Esophagus muscularis mucosa (tissue), 4 donors: ENCODE data around the gene IRS1. TPM values are rescaled to one million over a fixed set of nuclear protein-coding genes. Genes with fewer than 3 reads are reported as not detected.

Experiments
- DNase-seq: peaks from one replicate; pipeline ENCODE4 v3.0.0-alpha.2; 2017; ENCODE audit errors: extremely low spot score
- H3K27ac ChIP-seq, 4 donors: fragments of 200-600 bp; sonication (generic); replicated peaks in 1 of 4; 1 replicate in 3 of 4; 2 replicates in 1 of 4; pipeline ENCODE4 v1.5.1; 2016 to 2019; ENCODE audit warnings: mild to moderate bottlenecking in 1 of 4
- H3K27me3 ChIP-seq, 4 donors: fragments of 200-600 bp; sonication (generic); one replicate each; pipeline versions ENCODE4 v1.5.1 to v1.6.0; 2016 to 2019
- H3K36me3 ChIP-seq, 4 donors: fragments of 200-600 bp; sonication (generic); one replicate each; pipeline ENCODE4 v1.5.1; 2016 to 2019
- H3K4me1 ChIP-seq, 4 donors: fragments of 200-600 bp; sonication (generic); one replicate each; pipeline ENCODE4 v1.5.1; 2016 to 2019
- H3K4me3 ChIP-seq, 4 donors: fragments of 200-600 bp; sonication (generic); 1 replicate in 2 of 4; 2 replicates in 2 of 4; pipeline ENCODE4 v1.5.1; 2016 to 2019; ENCODE audit warnings: mild to moderate bottlenecking in 4 of 4, moderate library complexity in 1 of 4
- H3K9me3 ChIP-seq, 4 donors: fragments of 200-600 bp; sonication (generic); 1 replicate in 3 of 4; 2 replicates in 1 of 4; pipeline ENCODE4 v1.5.1; 2016 to 2019
- EP300 ChIP-seq: sonication (generic); formaldehyde crosslinking; IDR thresholded peaks from one replicate; pipeline ENCODE4 v1.6.1; 2017; ENCODE audit warnings: antibody characterized with exemption
- POLR2A ChIP-seq: fragments of 450-650 bp; IDR thresholded peaks from one replicate; pipeline ENCODE4 v1.6.1; 2017; ENCODE audit warnings: antibody characterized with exemption, moderate library complexity, mild to moderate bottlenecking, low read depth
- POLR2AphosphoS5 ChIP-seq, 2 donors: sonication (generic); formaldehyde crosslinking; IDR thresholded peaks; one replicate each; pipeline ENCODE4 v1.6.1; 2017; ENCODE audit warnings: antibody characterized with exemption in 2 of 2
- WGBS: methylation state at CpG from one replicate; pipeline ENCODE4 v1.1.5; 2018; 5-methylcytosine and 5-hydroxymethylcytosine counted together
- intact Hi-C: fragments of 100-400 bp; cut with DNase I; formaldehyde crosslinking; loops from one replicate; pipeline ENCODE4 v1.15.1; 2023
- total RNA-seq, 4 donors: library from RNA; depleted of rRNA; stranded (reverse); fragments of >200 nt; gene quantifications; one replicate each; pipeline versions ENCODE4 v1.1.0 to v1.2.1, GENCODE V29; 2016
- TF ChIP-seq, protein P1 (sequence below), 3 experiments: fragments of 200-600 bp in 2 of 3; fragments of 450-650 bp in 1 of 3; sonication (generic) in 2 of 3; IDR thresholded peaks; one replicate each; pipeline ENCODE4 v1.5.1; 2017 to 2019; ENCODE audit warnings: antibody characterized with exemption in 3 of 3, mild to moderate bottlenecking in 2 of 3, moderate library complexity in 1 of 3

The IRS1 gene
- total RNA-seq, 4 donors from 2014 or later, result 27.8 to 47.6 (median 32.8) TPM

- intact Hi-C loops, result no loop called here
- no peak overlapping the region for H3K4me3 ChIP-seq
- no peak for DNase-seq
- peak overlapping the region; percentile 2 to 47 (median 27) for H3K27ac ChIP-seq
- no peaks in the 10 kb centered on the region for H3K9me3 ChIP-seq
- H3K36me3 ChIP-seq, result no peaks in the 10 kb centered on the region
- TF ChIP-seq EP300, result no peak
- TF ChIP-seq, protein P1, sequence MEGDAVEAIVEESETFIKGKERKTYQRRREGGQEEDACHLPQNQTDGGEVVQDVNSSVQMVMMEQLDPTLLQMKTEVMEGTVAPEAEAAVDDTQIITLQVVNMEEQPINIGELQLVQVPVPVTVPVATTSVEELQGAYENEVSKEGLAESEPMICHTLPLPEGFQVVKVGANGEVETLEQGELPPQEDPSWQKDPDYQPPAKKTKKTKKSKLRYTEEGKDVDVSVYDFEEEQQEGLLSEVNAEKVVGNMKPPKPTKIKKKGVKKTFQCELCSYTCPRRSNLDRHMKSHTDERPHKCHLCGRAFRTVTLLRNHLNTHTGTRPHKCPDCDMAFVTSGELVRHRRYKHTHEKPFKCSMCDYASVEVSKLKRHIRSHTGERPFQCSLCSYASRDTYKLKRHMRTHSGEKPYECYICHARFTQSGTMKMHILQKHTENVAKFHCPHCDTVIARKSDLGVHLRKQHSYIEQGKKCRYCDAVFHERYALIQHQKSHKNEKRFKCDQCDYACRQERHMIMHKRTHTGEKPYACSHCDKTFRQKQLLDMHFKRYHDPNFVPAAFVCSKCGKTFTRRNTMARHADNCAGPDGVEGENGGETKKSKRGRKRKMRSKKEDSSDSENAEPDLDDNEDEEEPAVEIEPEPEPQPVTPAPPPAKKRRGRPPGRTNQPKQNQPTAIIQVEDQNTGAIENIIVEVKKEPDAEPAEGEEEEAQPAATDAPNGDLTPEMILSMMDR (IDR thresholded peaks at IDR 0.05), result no peak
- no peak for TF ChIP-seq POLR2A
- 28% methylated on average over 3 of the region's 3 CpGs for WGBS
- H3K27me3 ChIP-seq, result no peaks in the 10 kb centered on the region
- H3K4me1 ChIP-seq, result peaks cover 49 to 68% (median 53%) of the 10 kb centered on the region in 4 donors
Observed at GRCh38 chr2:226763320-226763719, 36.3 kb downstream of the IRS1 start.

- Histone ChIP-seq H3K27ac (peak overlapping the region in 1 of 4 donors; percentile 9), H3K9me3 (no peaks in the 10 kb centered on the region), H3K27me3 (no peaks in the 10 kb centered on the region), H3K36me3 (no peaks in the 10 kb centered on the region), H3K4me1 (peaks cover 52 to 72% (median 60%) of the 10 kb centered on the region in 4 donors), H3K4me3 (no peak overlapping the region)
- TF ChIP-seq POLR2AphosphoS5 (IDR thresholded peaks at IDR 0.05), result no peak
- TF ChIP-seq, protein P1 (IDR thresholded peaks at IDR 0.05), result no peak
- TF ChIP-seq EP300, result no peak
- no peak for TF ChIP-seq POLR2A
- WGBS, result 89% methylated on average over 2 of the region's 2 CpGs
- no peak for DNase-seq
- intact Hi-C loops, result no loop called here
Observed at GRCh38 chr2:226761195-226761583, 38.4 kb downstream of the IRS1 start.

- TF ChIP-seq POLR2A (no peak), EP300 (no peak), POLR2AphosphoS5 (IDR thresholded peaks at IDR 0.05) (no peak)
- TF ChIP-seq, protein P1 (IDR thresholded peaks at IDR 0.05), result no peak
- no peaks in the 10 kb centered on the region for H3K9me3 ChIP-seq
- intact Hi-C loops, result no loop called here
- no peak for DNase-seq
- peaks cover 57 to 78% (median 66%) of the 10 kb centered on the region in 4 donors for H3K4me1 ChIP-seq
- H3K36me3 ChIP-seq, result no peaks in the 10 kb centered on the region
- peak overlapping the region in 1 of 4 donors; percentile 9 for H3K27ac ChIP-seq
- H3K27me3 ChIP-seq, result no peaks in the 10 kb centered on the region
- 57% methylated on average over 2 of the region's 2 CpGs for WGBS
- H3K4me3 ChIP-seq, result no peak overlapping the region
Observed at GRCh38 chr2:226760412-226761194, 39.0 kb downstream of the IRS1 start.

DNA sequence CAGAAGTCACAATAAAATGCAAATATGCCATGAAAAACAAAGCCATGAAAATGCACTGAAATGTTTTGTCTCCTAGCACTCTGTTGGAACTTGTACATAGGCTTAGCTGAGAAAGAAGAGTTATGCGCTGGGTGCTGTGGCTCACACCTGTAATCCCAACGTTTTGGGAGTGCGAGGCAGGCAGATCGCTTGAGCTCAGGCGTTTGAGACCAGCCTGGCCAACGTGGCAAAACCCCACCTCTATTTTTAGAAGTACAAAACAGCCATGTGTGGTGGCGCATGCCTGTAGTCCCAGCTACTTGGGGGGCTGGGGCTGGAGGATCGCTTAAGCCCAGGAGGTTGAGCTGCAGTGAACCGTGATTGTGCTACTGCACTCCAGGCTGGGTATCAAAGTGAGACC lies 39.9 kb downstream of the IRS1 start:
- Histone ChIP-seq H3K4me3 (no peak overlapping the region), H3K27ac (no peak overlapping the region)

More for the DNA sequence above, 39.9 kb downstream of the IRS1 start:
- intact Hi-C loops, result no loop called here
- 82% methylated on average over 9 of the region's 9 CpGs for WGBS
- H3K4me1 ChIP-seq, result peaks cover 63 to 87% (median 72%) of the 10 kb centered on the region in 4 donors
- H3K9me3 ChIP-seq, result no peaks in the 10 kb centered on the region
- H3K36me3 ChIP-seq, result no peaks in the 10 kb centered on the region
- DNase-seq, result no peak
- TF ChIP-seq, protein P1 (IDR thresholded peaks at IDR 0.05), result no peak
- no peaks in the 10 kb centered on the region for H3K27me3 ChIP-seq
